HG03520 (cell line): ENCODE measurements around the gene TIAL1.
"Not testable (repeated sequence)": the region's sequence is repeated elsewhere in the genome, so short reads cannot be mapped to it uniquely, and the experiment has no call there.

Experiments
- ATAC-seq: cut with Tn5 transposase; IDR thresholded peaks from one replicate; pipeline ENCODE4 v1.9.1; 2021; ENCODE audit warnings: mild to moderate bottlenecking, moderate library complexity; ENCODE audit not compliant: unreplicated experiment

The TIAL1 gene, protein sequence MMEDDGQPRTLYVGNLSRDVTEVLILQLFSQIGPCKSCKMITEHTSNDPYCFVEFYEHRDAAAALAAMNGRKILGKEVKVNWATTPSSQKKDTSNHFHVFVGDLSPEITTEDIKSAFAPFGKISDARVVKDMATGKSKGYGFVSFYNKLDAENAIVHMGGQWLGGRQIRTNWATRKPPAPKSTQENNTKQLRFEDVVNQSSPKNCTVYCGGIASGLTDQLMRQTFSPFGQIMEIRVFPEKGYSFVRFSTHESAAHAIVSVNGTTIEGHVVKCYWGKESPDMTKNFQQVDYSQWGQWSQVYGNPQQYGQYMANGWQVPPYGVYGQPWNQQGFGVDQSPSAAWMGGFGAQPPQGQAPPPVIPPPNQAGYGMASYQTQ

DNA sequence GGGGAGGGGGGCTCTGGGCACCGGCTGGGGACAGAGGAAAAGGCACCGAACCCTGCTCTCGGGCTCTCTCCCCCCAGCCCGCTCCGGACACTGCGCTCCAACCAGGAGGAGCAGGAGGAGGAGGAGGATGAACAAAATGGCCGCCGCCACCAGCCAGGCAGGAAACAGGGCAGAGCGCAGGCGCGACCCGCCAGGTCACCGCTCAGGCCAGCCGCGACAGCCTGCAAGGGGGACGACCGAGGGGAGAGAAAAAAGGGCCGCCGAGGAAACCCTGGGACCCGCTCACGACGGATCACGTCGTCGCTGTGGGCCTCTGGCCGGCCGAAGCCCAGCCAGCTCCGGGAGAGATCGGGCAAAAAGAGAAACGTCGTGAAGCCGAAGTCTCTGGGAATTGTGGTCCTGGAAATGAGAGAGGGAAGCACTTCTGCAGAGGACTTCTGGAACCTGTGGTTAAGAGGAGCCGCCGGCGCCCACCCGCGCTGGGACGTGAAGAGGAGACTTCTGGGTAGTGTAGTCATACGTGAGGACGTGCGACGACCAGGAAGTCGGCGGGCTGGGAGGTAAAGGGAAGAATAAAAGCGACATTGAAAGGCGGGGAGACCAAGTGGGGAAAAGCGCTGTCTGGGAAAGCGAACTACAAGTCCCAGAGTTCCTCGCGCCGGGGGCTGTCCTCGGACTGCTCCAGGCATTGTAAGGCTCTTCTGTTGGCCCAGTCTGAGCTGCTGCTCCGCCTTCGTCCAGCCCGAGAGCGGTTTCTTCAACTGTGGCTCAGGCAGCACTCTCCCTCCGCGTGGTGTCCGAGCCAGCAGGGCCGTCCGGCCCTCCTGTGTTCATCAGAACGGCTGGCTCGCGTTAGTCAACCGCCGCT lies at the start of gene TIAL1:
Gene TIAL1, minus strand, starts transcription at position 428 of the 868 bp plus-strand sequence. CDS start 499 bp downstream, outside the sequence.
- ATAC-seq = peak; percentile 83

DNA sequence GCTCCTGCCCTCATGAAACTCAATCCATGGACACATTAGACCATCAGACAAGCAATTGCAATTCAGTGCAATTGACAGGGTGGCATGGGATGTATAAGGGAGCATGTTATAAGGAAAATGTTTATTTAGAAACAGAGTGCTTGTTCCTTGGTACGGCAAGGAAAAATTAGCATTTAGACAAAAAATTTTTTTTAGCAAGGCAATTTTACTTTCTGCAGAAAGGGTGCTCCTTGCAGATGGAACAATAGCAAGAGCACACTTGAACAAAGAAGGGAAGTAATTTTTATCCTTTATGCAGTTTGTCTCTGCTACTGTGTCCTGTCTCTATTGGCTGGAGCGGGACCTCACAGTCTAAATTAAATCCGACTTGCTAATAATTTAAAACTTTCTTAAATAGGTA lies 48.2 kb upstream of the TIAL1 start:
- no peak for ATAC-seq

DNA sequence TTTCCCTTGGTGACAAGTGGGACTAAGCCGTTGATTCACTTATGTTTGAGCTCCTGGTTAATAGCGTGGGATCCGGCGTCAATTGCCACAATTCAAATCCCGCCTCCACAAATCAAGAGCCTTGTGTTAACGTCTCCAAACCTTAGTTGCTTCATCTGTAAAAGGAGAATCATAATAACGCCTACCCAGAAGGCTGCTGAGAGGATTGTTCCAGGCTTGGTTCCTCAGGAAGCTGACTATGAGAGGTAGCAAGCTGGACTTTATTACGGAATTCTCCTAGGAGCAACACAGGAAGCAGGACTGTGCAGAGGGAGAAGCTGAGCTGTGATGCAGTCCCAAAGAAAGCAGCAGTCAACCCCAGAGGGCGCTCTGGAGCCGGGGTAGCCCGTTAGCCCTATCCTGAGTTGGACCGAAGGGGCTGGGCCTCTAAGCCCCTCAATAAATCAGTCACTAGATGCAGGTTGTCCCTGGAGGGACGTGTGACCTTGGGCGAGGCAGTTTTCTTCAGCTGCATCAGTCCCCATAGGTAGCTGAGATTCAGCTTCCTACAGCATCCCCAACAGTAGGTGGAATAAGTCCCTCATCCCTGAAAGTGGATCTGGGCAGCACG lies 47.5 kb upstream of the TIAL1 start:
- no peak for ATAC-seq

DNA sequence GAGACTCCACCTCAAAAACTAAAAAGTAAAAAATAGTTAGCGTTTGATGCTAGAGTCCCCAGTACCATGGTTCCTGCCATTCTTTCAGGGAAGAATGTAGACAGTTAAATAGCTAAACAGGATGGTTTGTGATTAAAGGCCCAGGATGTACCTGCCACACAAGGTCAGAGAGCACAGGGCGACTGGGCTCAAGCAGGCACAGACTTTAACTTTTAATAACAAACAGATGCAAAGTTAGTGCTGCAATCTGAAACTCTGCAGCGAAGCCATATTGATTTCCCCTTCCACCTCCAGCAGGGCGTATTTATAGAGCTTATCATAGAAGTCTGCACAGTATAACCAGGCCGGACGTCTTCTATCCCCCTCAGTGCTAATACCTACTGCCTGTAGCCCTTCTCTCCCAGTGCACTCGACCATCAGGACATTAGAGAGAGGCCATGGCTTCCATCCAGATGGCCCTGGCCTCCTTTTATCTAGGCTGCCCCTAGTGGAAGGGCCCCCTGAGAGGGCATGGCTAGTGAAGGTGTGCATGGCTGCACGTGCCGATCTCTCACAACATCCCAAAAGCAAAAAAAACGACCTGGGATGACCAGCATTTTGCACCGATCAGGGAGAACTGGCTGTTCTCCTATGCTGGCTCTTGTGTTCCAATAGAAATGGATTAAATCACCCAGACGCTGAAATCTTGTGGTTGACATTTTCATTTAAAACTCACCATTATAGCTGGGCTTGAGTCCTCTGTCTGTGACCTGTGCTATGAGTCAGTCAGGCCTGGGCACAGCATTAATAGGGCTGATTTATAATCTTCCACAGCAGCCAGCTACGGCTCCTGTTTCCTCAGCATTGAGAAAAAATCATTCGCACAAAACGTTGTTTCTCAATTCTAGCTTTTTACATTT lies 46.8 kb upstream of the TIAL1 start:
- no peak for ATAC-seq

DNA sequence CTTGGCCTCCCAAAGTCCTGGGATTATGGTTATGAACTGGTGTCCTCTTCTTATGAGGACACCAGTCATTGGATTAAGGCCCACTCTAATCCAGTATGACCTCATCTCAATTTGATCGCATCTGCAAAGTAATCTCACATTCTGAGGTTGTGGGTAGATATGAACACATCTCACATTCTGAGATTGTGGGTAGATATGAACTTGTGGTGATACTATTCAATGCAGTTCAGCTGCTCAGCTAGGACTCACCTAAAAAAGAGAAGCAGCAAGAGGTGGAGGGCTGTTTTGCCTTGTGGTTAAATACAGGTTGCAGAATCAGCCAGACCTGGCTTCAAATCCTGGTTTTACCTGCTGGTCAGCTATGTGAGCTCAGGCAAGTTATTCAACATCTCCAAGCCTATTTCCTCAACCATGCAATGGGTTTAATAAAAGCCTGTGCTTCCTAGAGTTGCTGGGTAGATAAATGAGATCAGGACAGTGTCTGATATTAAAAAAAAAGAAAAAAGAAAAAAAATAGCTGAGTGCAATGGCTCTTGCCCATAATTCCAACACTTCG lies 45.9 kb upstream of the TIAL1 start:
- no peak for ATAC-seq

DNA sequence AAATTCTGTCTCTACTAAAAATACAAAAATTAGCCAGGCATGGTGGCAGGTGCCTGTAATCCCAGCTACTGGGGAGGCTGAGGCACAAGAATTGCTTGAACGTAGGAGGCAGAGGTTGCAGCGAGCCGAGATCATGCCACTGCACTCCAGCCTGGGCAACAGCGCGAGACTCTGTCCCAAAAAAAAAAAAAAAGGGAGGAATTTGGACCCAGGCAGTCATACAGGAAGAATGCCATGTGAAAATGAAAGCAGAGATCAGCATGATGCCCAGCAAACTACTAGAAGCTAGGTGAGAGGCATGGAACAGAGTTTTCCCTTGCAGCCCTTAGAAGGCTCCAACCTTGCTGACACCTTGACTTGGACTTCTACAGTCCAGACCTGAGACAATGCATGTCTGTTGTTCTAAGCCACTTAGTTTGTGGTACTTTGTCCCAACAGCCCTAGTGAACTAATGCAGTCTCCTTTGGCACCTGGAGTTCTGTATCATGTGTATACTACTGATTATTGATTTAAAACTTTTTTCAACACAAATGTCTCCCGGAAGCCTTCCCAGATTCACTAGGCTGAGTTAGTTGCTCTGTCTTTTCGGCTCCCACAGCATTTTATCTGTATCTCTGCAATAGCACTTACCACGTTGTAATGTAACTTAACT lies 44.2 kb upstream of the TIAL1 start:
- ATAC-seq = no peak

DNA sequence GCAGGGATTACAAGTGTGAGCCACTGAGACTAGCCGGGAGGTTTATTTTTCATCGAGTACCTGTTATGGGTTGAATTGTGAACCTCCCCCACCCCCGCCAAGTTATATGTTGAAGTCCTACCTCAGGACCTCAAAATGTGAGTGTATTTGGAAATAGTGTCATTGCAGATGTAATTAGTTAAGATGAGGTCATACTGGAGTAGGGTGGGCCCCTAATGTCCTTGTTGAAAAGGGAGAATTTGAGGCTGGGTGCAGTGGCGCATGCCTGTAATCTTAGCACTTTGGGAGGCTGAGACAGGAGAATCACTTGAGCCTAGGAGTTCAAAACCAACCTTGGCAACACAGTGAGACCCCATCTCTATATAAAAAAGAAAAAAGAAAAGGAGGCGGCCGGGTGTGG lies 43.6 kb upstream of the TIAL1 start:
- no peak for ATAC-seq

DNA sequence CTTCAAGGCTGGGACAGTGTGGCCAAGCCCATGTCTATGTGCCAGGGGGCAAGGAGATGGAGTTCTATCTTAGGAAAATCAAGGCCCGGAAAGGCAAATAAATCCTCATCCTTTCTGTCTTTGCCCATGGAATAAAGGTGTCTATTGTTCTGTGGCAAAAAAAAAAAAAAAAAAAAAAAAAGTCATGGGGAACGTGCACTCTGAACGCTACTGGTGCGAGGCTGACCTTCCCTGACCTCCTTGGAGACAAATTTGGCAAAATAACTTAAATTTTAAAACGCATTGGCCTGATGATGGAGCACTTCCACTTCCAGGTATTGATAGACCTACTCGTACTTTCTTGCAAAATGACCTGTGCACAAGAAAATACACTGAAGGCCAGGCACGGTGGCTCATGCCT lies 42.2 kb upstream of the TIAL1 start:
- no peak for ATAC-seq

DNA sequence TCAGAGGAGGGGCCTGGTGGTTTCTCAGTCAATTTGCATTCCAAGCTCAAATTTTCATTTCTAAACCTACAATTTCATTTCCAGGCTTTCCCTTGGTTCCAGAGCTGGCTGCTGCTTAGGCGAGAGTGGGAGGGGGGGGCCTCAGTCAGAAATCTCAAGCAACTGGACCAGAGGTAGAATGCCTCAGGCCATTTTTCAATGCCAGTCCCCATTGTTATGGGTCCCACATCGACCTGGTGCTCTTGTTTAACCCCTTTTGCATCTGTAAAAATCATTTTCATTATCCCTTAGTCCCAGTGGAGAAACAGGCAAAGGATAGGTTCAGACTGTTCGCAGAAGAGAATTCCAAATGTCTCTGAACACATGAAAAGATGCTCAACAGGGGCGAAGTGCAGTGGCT lies 40.9 kb upstream of the TIAL1 start:
- no peak for ATAC-seq

DNA sequence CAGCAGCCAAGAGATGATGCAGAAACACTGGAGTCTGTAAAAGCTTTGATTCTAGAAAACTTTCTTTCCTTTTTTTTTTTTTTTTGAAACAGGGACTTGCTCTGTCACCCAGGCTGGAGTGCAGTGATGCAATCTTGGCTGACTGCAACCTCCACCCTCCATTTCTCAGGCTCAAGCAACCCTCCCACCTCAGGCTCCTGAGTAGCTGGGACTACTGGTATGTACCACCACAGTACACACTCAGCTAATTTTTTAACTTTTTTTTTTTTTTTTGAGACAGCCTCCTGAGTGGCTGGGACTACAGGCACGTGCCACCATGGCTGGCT lies 37.4 kb upstream of the TIAL1 start:
- no peak for ATAC-seq

DNA sequence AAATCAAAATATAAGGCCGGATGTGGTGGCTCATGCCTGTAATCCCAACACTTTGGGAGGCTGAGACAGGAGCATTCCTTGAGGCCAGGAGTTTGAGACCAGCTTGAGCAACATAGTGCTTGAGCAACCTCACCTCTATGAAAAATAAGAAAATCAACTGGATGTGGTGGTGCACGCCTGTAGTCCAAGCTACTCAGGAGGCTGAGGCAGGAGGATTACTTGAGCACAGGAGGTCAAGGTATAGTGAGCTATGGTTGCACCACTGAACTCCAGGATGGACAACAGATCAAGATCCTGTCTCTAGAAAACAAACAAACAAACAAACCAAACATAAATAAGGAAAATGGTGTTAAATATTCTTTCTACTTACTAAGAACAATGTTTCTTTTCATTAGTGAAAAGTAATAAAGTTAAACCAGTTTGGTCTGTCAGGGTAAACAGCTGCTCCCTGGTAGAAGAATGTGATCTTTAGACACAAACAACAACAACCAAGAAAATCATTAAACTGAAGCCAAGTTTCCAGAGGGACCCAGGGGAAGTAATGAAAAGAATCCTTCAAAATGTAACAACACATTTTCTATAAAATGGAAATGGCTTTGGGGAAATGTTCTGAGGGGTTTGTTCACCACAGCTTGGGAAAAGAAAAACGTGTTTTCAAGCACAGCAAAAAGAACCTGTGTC lies 36.9 kb upstream of the TIAL1 start:
- ATAC-seq = no peak

DNA sequence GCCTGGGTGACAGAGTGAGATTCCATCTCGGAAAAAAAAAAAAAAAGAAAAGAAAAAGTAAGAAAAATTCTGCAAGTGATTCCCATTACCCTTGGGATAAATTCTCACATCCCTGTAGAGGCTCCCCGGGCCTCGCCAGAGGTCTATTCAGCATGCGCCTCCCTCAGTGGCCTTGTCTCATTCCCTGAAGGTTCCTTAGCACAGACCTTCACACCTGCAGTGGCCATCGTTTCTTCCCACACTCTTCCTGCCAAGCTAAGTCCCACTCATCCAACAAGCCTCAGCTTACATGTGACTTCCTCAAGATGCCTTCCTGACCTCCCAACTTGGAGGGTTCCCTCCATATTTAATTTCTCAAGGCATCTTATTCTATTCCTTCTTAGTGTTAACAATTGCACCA lies 33.5 kb upstream of the TIAL1 start:
- ATAC-seq = no peak

DNA sequence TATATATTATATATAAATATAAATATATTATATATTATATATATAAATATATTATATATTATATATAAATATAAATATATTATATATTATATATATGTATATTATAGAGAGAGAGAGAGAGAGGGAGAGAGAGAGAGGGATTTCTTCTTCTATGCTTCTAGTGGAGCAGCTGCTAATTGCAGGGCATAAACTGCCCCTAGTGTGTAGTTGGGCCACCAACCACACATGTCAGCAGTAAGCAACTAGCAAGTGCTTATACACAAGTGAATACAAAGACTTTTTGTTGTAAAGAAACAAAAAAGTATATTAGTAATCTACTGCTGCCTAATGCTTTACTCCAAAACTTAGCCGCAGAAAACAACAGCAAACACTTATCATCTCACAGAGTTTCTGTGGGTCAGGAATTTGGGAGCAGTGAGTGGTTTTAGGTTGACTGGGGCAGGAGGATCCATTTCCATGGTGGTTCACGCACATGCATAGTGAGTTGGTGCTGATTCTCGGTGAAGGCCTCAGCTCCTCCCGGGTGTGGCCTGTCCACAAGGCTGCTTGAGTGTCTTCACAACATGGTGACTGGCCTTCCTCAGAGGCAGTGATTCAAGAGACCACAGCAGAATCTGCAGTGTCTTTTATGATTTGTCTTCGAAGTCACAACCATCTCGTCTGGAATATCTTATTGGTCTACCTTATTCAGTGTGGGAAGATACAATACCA lies 29.0 kb upstream of the TIAL1 start:
- no peak for ATAC-seq

DNA sequence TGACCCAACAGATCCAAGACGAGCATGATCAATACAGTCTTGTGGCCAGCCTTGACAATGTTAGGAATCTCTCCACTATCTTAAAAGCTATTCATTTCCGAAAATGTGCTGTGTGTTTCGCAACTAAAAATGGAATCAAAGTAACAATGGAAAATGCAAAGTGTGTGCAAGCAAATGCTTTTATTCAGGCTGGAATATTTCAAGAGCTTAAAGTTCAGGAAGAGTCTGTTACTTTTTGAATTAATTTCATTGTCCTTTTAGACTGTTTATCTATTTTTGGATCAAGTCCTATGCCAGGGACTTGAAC lies 24.3 kb upstream of the TIAL1 start:
- ATAC-seq = no peak

DNA sequence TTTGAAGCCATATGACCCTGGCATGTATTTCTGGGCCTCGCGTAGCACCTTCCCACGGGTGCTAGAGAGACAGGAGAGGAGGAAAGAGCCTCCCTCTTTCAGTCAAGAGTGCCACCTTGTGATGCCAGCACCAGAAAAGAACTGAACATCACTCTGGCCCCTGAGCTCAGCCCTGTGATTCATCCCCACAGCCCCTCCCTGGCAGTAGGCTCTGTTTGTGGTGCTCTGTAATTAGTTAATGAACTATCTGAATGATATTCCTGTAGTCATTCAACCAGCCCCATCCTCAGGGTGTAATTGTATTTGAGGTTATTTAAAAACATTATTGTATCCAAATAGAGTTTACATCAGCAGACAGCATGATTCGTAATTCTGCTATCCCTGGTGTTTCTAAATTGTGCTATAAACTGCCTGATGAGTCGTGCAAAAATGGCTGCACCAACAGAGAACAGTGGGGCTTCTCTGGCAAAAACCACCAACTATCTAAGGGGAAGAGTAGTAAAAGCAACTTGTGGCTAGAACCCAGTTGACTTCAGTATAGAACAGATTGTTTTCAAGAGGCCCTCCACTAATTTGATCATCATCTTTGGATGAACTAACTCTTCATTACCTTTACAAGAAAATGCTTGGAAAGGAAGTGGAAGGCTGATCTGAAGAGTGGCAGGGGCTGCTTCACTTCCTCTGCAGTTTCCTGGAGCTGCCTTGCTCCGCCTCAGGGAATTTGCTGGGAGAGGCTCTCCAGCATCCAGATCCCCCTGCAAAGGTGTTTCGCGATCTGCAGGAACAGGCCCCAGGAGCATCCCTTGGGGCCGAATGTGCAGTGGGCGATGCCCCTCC lies 23.7 kb upstream of the TIAL1 start:
- ATAC-seq = no peak

DNA sequence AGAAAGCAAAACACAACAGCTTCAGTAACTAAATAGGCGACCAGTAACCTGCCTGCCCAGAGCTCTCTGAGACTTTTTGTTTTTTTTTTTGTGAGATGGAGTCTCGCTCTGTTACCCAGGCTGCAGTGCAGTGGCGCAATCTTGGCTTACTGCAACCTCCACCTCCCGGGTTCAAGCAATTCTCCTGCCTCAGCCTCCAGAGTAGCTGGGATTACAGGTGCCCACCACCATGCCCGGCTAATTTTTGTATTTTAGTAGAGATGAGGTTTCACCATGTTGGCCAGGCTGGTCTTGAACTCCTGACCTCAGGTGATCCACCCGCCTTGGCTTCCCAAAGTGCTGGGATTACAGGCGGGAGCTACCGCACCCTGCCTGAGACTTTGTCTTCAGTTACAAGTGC lies 23.0 kb upstream of the TIAL1 start:
- not testable (repeated sequence) for ATAC-seq

DNA sequence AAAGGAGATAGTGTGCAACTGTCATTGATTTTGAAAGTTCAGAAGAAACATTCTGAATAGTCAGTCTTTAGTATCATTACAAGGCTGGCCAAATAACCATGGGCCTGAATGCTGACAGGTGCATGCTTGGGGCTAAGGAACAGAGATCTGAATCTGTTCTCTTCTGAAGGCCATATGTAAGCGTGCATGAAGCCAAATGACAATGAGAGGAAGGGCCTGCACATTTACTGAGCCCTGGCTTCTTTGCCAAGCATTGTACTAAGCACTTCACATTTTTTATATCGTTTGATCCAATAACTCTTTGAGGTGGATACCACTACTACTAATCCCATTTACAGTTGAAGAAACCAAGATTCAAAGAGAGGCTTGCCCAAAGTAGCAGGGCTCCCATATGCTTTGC lies 22.5 kb upstream of the TIAL1 start:
- no peak for ATAC-seq

DNA sequence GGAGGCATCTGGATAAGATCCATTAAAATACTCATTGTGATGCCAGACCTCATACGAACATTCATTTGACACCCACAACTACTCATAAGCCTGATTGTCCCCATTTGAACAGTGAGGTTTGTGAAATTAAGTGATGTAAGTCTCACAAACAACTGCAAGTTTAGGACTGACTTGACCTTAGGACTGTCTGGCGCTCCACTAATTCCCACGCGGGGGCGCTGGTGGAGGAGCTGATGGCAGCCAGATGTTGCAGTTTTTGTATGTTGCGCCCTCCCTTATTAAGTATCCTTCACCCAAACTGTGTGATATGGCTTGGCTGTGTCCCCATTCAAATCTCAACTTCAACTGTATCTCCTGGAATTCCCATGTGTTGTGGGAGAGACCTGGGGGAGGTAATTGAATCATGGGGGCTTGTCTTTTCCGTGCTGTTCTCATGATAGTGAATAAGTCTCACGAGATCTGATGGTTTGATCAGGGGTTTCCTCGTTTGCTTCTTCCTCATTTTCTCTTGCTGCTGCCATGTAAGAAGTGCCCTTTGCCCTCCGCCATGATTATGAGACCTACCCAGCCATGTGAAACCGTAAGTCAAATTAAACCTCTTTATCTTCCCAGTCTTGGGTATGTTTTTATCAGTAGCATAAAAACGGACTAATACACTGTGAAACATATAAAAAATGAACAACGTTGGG lies 20.3 kb upstream of the TIAL1 start:
- ATAC-seq = no peak
